GM18517 (cell line): Measurements from ENCODE around the gene TRIM2.

Source experiments
- ATAC-seq: cut with Tn5 transposase; IDR thresholded peaks from one replicate; pipeline ENCODE4 v1.9.1; 2021; ENCODE audit warnings: mild to moderate bottlenecking, moderate library complexity; ENCODE audit not compliant: unreplicated experiment

The TRIM2 gene

DNA sequence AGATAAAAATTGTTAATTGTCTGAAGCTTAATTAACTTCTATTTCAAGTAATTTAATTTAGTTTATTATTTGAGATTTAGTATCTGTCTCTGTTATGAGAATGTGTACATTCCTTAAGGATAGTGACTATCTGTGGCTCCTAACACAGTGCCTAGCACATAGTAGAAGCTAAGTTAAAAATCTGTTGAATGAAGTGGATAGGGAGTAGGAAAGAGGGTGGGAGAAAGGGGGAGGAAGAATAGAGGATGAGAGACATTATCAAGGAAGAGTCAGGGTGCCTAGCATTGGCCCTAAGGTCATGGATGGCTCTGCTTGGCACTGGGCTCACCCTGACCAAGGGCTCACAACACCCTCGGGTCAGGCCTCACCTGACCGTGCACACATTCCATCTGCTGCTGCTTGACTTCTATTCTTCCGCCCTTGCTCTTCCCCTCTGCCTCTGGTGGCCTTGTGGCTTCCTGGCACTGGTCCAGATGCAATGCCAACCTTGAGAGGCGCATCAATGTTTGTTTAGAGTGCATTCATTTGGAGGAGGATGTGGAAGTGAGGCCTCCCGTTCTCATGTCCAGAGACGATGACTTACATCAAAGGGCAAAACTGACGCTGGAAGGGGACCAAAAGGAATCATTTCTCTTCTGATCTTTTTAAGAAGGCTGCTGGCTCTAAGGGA lies 42.3 kb downstream of the TRIM2 start:
- ATAC-seq, result no peak

GRCh38 chr4:153247116-153247490 lies 42.9 kb downstream of the TRIM2 start:
- ATAC-seq, result no peak

DNA sequence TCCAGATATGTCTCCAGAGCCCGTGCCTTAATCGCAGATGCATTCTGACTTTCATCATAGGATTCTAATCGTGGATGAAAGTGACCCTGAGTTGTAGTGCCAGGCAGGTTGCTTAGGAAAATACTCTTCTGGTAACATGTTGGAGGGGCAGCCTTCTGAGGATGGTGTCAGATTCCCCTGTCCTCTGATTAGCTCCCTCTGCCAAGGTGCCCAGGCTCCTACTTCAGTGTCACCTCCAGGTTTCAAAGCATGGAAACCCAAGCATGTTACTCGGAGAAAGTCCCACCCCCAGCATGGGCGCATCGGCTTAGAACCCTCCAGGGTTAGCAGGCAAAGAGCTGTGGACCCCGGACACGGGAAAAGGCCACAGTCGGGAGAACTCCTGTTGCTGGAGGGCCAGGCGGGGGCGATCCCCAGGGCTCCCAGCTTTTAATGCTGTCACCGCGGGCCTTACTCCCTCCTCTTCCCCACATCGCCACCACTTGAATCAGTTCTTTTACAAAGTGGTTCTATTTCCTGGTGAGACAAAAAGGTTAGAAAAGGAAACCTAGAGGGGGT lies 44.5 kb downstream of the TRIM2 start:
- peak; percentile 13 for ATAC-seq

GRCh38 chr4:153249199-153250041 lies 45.2 kb downstream of the TRIM2 start:
- peak; percentile 90 for ATAC-seq

- ATAC-seq, result no peak
These were observed 47.9 kb downstream of the TRIM2 start for GRCh38 chr4:153252122-153252521.

DNA sequence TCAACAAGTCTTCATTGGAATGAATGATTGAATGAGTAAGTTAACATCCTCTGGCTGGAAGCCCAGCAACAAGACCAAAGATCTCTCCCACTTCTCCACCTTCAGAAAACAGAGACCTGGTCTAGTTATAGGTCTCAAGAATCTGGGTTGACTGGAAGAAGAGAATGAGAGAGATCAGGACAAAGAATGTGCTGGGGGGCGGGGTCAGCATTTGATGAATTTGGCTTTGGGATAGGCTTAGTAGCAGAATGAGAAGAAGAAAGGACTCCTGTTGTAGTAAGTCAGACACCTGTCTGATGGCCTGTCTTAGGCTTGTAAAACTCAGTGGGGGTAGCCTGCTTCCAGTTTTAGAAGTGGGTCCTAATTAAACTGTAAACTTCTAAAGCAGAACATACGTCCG lies 51.0 kb downstream of the TRIM2 start:
- no peak for ATAC-seq

DNA sequence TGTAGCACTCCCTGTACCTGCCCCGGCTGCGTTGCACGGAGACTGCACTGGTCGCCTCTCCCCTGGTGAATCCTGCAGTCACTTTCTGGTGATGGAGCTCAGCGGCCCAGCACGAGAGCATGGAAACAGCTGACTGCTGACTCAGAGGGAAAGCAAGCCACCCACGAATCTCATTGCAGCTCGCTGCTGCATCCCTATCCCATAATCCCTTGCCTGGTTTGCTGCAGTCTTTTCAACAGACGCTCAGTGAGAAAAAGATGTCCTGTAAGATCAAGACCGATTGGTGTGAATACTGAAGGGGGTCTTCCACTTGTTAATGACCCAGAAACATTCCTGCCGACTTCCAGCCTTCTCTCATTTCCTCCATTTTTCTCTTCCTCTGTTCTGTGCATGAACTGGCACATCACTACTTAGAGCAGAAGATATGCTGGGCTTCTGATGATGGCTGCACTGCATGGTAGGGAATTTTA lies 52.9 kb downstream of the TRIM2 start:
- ATAC-seq, result no peak

GRCh38 chr4:153257991-153258390 lies 53.7 kb downstream of the TRIM2 start:
- no peak for ATAC-seq

- ATAC-seq, result no peak
These were observed 54.5 kb downstream of the TRIM2 start for GRCh38 chr4:153258750-153259149.

GRCh38 chr4:153259661-153260060 lies 55.4 kb downstream of the TRIM2 start:
- no peak for ATAC-seq

GRCh38 chr4:153260132-153260531 lies 55.9 kb downstream of the TRIM2 start:
- ATAC-seq, result no peak

DNA sequence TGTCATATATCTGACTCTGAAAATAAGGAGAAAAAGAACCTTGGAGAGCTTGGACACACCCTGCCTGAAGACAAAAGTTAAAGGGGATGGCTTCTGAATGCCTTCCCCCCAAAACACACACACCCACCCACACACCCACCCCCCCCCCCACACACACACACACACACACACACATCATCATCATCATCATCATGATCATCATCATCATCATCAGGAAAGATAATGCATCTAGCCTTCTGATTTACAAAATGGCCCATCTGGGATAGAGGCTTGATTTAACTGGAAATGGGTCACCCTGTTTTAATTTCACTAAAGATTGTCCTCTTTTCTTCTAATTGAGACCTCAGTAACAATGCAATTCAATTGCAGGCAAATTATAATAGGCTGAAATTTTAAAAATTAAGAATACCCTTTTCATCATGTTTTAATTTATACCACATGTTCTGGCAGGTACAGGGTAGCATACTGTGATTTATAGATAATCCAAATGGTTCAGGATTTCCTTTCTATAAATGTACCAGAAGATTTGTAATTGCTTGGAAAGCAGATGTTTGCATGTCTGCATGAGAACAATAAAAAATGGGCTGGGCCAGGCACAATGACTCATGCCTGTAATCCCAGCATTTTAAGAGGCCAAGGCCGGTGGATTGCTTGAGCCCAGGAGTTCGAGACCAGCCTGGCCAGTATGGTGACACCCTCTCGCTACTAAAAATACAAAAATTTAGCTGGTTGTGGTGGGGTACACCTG lies 56.5 kb downstream of the TRIM2 start:
- no peak for ATAC-seq

- no peak for ATAC-seq
These were observed 57.2 kb downstream of the TRIM2 start for GRCh38 chr4:153261461-153261860.

- ATAC-seq, result no peak
These were observed 57.7 kb downstream of the TRIM2 start for GRCh38 chr4:153261914-153262313.

DNA sequence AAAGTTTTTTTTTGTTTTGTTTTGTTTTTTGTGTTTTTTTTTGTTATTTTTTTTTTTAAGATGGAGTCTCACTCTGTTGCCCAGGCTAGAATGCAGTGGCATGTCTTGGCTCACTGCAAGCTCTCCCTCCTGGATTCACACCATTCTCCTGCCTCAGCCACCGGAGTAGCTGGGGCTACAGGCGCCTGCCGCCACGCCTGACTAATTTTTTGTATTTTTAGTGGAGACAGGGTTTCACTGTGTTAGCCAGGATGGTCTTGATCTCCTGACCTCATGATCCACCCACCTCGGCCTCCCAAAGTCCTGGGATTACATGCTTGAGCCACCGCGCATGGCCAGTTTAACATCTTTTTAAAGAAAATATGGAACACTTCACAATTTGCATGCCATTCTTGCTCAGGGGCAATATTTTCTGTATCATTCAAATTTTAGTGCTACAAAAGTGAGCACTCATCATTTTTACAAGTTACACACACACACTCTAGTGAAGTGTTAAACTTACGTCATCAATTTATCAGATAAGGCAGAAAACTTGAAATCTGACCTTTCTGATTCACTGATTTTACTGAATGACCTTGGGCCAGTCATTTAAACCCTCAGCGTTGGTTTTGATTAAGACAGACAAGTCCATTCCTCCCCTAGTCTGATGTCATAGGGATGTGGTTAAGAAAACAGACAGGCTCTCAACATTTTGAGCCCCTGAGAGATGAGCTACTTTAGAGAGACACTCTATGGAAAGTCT lies 61.2 kb downstream of the TRIM2 start:
- no peak for ATAC-seq

DNA sequence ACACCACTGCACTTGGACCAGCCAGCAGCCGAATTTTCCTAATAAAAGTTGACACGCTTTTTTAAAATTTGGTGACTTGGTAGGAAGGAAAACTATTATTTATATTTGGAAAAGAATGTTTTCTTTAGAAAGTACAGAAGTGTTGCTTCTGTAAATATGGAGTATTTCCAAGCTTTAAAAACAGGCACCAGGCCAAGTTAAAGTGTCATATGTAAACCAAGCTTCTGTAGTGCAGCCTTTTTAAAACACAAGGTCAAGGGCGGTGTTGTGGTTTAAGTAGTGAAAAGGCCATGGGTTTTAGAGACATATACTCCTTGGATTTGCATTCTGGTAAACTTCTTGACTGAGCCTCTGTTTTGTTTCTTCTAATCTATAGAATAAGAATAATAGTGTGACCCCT lies 62.7 kb downstream of the TRIM2 start:
- ATAC-seq, result no peak

DNA sequence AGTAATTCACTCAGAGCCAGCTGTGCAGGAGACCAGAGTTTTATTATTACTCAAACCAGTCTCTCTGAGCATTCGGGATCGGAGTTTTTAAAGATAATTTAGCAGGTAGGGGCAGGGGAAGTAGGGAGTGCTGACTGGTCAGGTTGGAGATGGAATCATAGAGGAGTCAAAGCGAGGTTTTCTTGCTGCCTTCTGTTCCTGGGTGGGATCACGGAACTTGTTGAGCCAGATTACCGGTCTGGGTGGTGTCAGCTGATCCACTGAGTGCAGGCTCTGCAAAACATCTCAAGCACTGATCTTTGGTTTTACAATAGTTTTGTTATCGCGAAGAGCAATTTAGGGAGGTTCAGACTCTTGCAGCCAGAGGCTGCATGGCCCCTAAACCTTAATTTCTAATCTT lies 63.6 kb downstream of the TRIM2 start:
- ATAC-seq, result no peak

- no peak for ATAC-seq
These were observed 64.1 kb downstream of the TRIM2 start for GRCh38 chr4:153268295-153268694.

GRCh38 chr4:153269218-153269990 lies 65.2 kb downstream of the TRIM2 start:
- no peak for ATAC-seq

- ATAC-seq, result no peak
These were observed 66.1 kb downstream of the TRIM2 start for GRCh38 chr4:153270361-153270760.
